Endothelial cell of umbilical vein (primary cell): ENCODE results near the gene SURF6. TPM values are rescaled to one million over a fixed set of nuclear protein-coding genes. Genes with fewer than 3 reads are reported as not detected.
"Not testable (repeated sequence)": the region's sequence is repeated elsewhere in the genome, so short reads cannot be mapped to it uniquely, and the experiment has no call there.

Source experiments
- BruUV-seq: library from RNA; stranded (reverse); fragments of 400-500 nt; replicated peaks from 2 replicates; lab custom pipeline; 2021; lab: Mats Ljungman, UMichigan
- CTCF ChIA-PET: fragments of 300-600, 350-600 bp; sonication (Branson Sonifier 250); formaldehyde crosslinking; loops from one replicate; lab custom pipeline; 2021; ENCODE audit warnings: antibody characterized with exemption, inconsistent platforms; lab: Charles Lee
- POLR2A ChIA-PET: fragments of 300-600, 350-600 bp; sonication (Branson Sonifier 250); formaldehyde crosslinking; loops from one replicate; lab custom pipeline; 2021; ENCODE audit warnings: antibody characterized with exemption, inconsistent platforms; lab: Charles Lee
- DNase-seq: peaks from one replicate; pipeline ENCODE4 v3.0.0-alpha.2; 2011; ENCODE audit warnings: low read depth, low spot score
- FAIRE-seq: peaks from 2 replicates; lab custom pipeline; 2011; peaks lifted over from hg19 to GRCh38; lab: Jason Lieb, UNC
- H2AFZ ChIP-seq: 2 replicates; pipeline ENCODE4 v1.6.0; 2012; ENCODE audit warnings: low read depth, low read length, control low read depth, inconsistent platforms
- H3K27ac ChIP-seq: 2 replicates; pipeline ENCODE4 v1.5.1; 2011; ENCODE audit warnings: low read depth, mild to moderate bottlenecking, control low read depth, low read length, moderate library complexity; ENCODE audit not compliant: insufficient read depth
- H3K27me3 ChIP-seq, 2 experiments: 2 replicates each; pipeline versions ENCODE4 v1.6.0 to v1.6.1; 2011; ENCODE audit warnings: low read length in 2 of 2, mixed read lengths in 1 of 2; ENCODE audit not compliant: control insufficient read depth in 2 of 2, insufficient read depth in 2 of 2
- H3K36me3 ChIP-seq, 2 experiments: 2 replicates in 1 of 2; 3 replicates in 1 of 2; pipeline ENCODE4 v1.5.1; 2011; ENCODE audit warnings: low read length in 2 of 2, mild to moderate bottlenecking in 1 of 2, moderate library complexity in 1 of 2; ENCODE audit not compliant: control insufficient read depth in 2 of 2, insufficient read depth in 2 of 2; ENCODE audit errors: extremely low read depth in 1 of 2
- H3K4me1 ChIP-seq: 3 replicates; pipeline ENCODE4 v1.5.1; 2011; ENCODE audit warnings: mild to moderate bottlenecking, low read length; ENCODE audit not compliant: control insufficient read depth, insufficient read depth; ENCODE audit errors: extremely low read depth
- H3K4me2 ChIP-seq: 2 replicates; pipeline ENCODE4 v1.6.1; 2011; ENCODE audit warnings: low read length, control low read depth, mixed read lengths; ENCODE audit not compliant: insufficient read depth
- H3K4me3 ChIP-seq, 3 experiments: fragments of 200-600 bp in 1 of 3; sonication (generic), shearing (Covaris generic) in 1 of 3; replicated peaks in 1 of 3; 2 replicates each; pipeline ENCODE4 v1.5.1; 2011 to 2016; ENCODE audit warnings: control low read depth in 3 of 3, low read length in 3 of 3, mild to moderate bottlenecking in 2 of 3, inconsistent platforms in 1 of 3, low read depth in 1 of 3, moderate library complexity in 1 of 3; ENCODE audit not compliant: insufficient read depth in 1 of 3
- H3K79me2 ChIP-seq: 2 replicates; pipeline ENCODE4 v1.6.0; 2012; ENCODE audit warnings: low read length, inconsistent platforms; ENCODE audit not compliant: control insufficient read depth, insufficient read depth
- H3K9ac ChIP-seq: replicated peaks from 2 replicates; pipeline ENCODE3; 2011; ENCODE audit warnings: low read length, control low read depth; ENCODE audit not compliant: insufficient read depth; ENCODE audit errors: extremely low read depth
- H3K9me1 ChIP-seq: replicated peaks from 3 replicates; pipeline ENCODE4 v1.6.0; 2011; ENCODE audit warnings: mild to moderate bottlenecking, low read length; ENCODE audit not compliant: control insufficient read depth, insufficient read depth; ENCODE audit errors: extremely low read depth
- H3K9me3 ChIP-seq: replicated peaks from 2 replicates; pipeline ENCODE4 v1.5.1; 2012; ENCODE audit warnings: low read length, inconsistent platforms; ENCODE audit not compliant: control insufficient read depth, insufficient read depth
- H4K20me1 ChIP-seq: replicated peaks from 2 replicates; pipeline ENCODE3; 2011; ENCODE audit warnings: mild to moderate bottlenecking, low read length; ENCODE audit not compliant: control insufficient read depth, insufficient read depth; ENCODE audit errors: extremely low read depth
- EZH2 ChIP-seq: IDR thresholded peaks from 2 replicates; pipeline ENCODE4 v1.6.1; 2012; ENCODE audit warnings: borderline replicate concordance, low read depth, mild to moderate bottlenecking, moderate library complexity, low read length, inconsistent platforms; ENCODE audit not compliant: severe bottlenecking
- FOS ChIP-seq: IDR thresholded peaks from 2 replicates; pipeline ENCODE4 v1.6.1; 2011; ENCODE audit warnings: mild to moderate bottlenecking, low read length, moderate library complexity, borderline replicate concordance; ENCODE audit not compliant: insufficient read depth
- GATA2 ChIP-seq: IDR thresholded peaks from 2 replicates; pipeline ENCODE4 v1.7.0; 2011; ENCODE audit warnings: low read depth, mild to moderate bottlenecking, moderate library complexity, mixed read lengths, low read length; ENCODE audit not compliant: insufficient read length, insufficient read depth
- JUN ChIP-seq: IDR thresholded peaks from 2 replicates; pipeline ENCODE4 v1.6.1; 2011; ENCODE audit warnings: borderline replicate concordance, low read depth; ENCODE audit not compliant: insufficient read length, insufficient read depth
- MYC ChIP-seq: IDR thresholded peaks from one replicate; pipeline ENCODE4 v1.6.1; 2011; ENCODE audit warnings: mild to moderate bottlenecking, low read depth, low read length
- POLR2A ChIP-seq: IDR thresholded peaks from 2 replicates; pipeline ENCODE4 v1.6.1; 2012; ENCODE audit warnings: low read depth, mild to moderate bottlenecking, control low read depth, low read length
- POLR2AphosphoS5 ChIP-seq: IDR thresholded peaks from 2 replicates; pipeline ENCODE4 v1.6.1; 2012; ENCODE audit warnings: low read depth, mild to moderate bottlenecking, control low read depth, low read length, moderate library complexity; ENCODE audit not compliant: insufficient read depth
- dilution Hi-C: fragments of 300-500 bp; cut with MboI; formaldehyde crosslinking; loops from one replicate; pipeline ENCODE4 v1.15.0; 2019; ENCODE audit warnings: low sequenced_read_pairs; ENCODE audit not compliant: extremely low pct_ligation_motif_present
- intact Hi-C: fragments of 100-400 bp; cut with micrococcal nuclease; formaldehyde crosslinking; loops from one replicate; pipeline ENCODE4 v1.10.0; 2022
- polyA plus RNA-seq, 4 experiments: library from polyadenylated mRNA; depleted of rRNA in 3 of 4; stranded (reverse) in 3 of 4; unstranded in 1 of 4; fragments of >200 nt; gene quantifications; 2 replicates each; pipeline versions ENCODE4 v1.2.1 to v1.2.3, GENCODE V29; 2011 to 2012; ENCODE audit warnings: missing spikeins in 1 of 4
- total RNA-seq: library from RNA; stranded (reverse); gene quantifications from 2 replicates; pipeline ENCODE4 v1.2.3, GENCODE V29; 2021
- TF ChIP-seq, protein P1 (sequence below), 2 donors: IDR thresholded peaks; 1 replicate in 1 of 2; 2 replicates in 1 of 2; pipeline ENCODE4 v1.5.1; 2011; ENCODE audit warnings: low read length in 2 of 2, mild to moderate bottlenecking in 2 of 2, moderate library complexity in 2 of 2, control low read depth in 1 of 2, inconsistent platforms in 1 of 2, low read depth in 1 of 2; ENCODE audit not compliant: insufficient read depth in 1 of 2; ENCODE audit errors: extremely low read depth in 1 of 2
- TF ChIP-seq, protein P2 (sequence below): IDR thresholded peaks from 2 replicates; pipeline ENCODE4 v1.6.1; 2011; ENCODE audit not compliant: insufficient read depth, insufficient read length

SURF6 gene
- total and polyA plus RNA-seq, 2 donors (not counting 3 experiments of a cell fraction or from before 2014, with no cell fraction given): 4.9 to 16.0 TPM

DNA sequence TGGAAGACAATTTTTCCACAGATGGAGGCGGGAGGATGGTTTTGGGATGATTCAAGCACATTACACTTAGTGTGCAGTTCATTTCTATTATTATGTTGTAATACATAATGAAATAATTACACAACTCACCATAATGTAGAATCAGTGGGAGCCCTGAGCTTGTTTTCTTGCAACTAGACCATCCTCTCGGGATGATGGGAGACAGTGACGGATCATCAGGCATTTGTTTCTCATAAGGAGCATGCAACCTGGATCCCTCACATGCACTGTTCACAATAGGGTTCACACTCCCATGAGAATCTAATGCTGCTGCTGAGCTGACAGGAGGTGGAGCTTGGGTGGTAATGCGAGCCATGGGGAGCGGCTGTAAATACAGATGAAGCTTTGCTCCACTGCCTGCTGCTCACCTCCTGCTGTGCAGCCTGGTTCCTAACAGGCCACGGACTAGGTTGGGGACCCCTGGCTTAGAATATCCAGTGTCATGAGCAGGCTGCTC, 41.8 kb upstream of the SURF6 start:
- intact Hi-C loops: loop anchor here (2.0 kb wide), 1 partner anchor 19 kb away; no protein-coding TSS in a partner anchor
- Histone ChIP-seq H3K9ac (no peak overlapping the region), H3K4me2 (no peak overlapping the region), H3K4me1 (peaks cover 10% of the 10 kb centered on the region), H2AFZ (no peak overlapping the region), H3K27me3 (no peaks in the 10 kb centered on the region), H3K79me2 (peaks cover 30% of the 10 kb centered on the region), H4K20me1 (peaks cover 2% of the 10 kb centered on the region), H3K4me3 (no peak overlapping the region), H3K36me3 (peaks cover 3% of the 10 kb centered on the region in 2 experiments), H3K27ac (no peak overlapping the region), H3K9me3 (no peaks in the 10 kb centered on the region), H3K9me1 (no peaks in the 10 kb centered on the region)
- CTCF ChIA-PET: interaction anchor here (0.9 to 3.2 kb wide), 4 partner anchors 17 to 109 kb away, joined by 3 to 10 read pairs (median 3); partner anchors contain the start of genes MED22 and RPL7A
- TF ChIP-seq POLR2A (no peak), FOS (no peak), GATA2 (no peak), POLR2AphosphoS5 (no peak), MYC (no peak), JUN (no peak), EZH2 (no peak)
- TF ChIP-seq, protein P1, sequence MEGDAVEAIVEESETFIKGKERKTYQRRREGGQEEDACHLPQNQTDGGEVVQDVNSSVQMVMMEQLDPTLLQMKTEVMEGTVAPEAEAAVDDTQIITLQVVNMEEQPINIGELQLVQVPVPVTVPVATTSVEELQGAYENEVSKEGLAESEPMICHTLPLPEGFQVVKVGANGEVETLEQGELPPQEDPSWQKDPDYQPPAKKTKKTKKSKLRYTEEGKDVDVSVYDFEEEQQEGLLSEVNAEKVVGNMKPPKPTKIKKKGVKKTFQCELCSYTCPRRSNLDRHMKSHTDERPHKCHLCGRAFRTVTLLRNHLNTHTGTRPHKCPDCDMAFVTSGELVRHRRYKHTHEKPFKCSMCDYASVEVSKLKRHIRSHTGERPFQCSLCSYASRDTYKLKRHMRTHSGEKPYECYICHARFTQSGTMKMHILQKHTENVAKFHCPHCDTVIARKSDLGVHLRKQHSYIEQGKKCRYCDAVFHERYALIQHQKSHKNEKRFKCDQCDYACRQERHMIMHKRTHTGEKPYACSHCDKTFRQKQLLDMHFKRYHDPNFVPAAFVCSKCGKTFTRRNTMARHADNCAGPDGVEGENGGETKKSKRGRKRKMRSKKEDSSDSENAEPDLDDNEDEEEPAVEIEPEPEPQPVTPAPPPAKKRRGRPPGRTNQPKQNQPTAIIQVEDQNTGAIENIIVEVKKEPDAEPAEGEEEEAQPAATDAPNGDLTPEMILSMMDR (IDR thresholded peaks at IDR 0.05; ENCODE audit: extremely low read depth in 1 of 2, insufficient read depth in 1 of 2, low read depth in 1 of 2, low read length in 2 of 2): no peak
- TF ChIP-seq, protein P2, sequence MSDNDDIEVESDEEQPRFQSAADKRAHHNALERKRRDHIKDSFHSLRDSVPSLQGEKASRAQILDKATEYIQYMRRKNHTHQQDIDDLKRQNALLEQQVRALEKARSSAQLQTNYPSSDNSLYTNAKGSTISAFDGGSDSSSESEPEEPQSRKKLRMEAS: no peak
- FAIRE-seq: no peak
- dilution Hi-C loops: no loop called here
- DNase-seq: no peak
- POLR2A ChIA-PET: interaction anchor here (1.8 kb wide), 1 partner anchor 30 kb away, joined by 10 read pairs; the partner anchor contains the start of genes MED22 and RPL7A
- BruUV-seq: no TSS peak

DNA sequence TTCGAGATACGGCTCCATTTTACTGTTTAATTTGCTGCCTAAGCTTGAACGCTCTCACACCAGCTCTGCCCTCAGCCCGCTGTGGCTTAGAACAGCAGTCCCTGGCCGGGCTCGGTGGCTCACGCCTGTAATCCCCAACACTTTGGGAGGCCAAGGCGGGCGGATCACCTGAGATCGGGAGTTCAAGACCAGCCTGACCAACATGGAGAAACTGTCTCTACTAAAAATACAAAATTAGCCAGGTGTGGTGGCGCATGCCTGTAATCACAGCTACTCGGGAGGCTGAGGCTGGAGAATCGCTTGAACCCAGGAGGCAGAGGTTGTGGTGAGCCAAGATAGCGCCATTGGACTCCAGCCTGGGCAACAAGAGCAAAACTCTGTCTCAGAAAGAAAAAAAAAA, 41.3 kb upstream of the SURF6 start:
- ChIA-PET CTCF (interaction anchor here (0.6 to 3.2 kb wide), 6 partner anchors 9 to 109 kb away, joined by 3 to 10 read pairs (median 3); partner anchors contain the start of genes MED22 and RPL7A), POLR2A (interaction anchor here (1.8 kb wide), 1 partner anchor 29 kb away, joined by 10 read pairs; the partner anchor contains the start of genes MED22 and RPL7A)
- H3K4me1 ChIP-seq: peaks cover 10% of the 10 kb centered on the region
- H4K20me1 ChIP-seq, BruUV-seq, H3K9ac ChIP-seq, H3K9me1 ChIP-seq, H3K4me2 ChIP-seq, H2AFZ ChIP-seq, dilution Hi-C loops, H3K4me3 ChIP-seq, H3K27ac ChIP-seq, FAIRE-seq, DNase-seq, H3K36me3 ChIP-seq, H3K9me3 ChIP-seq, H3K27me3 ChIP-seq: not testable (repeated sequence)
- H3K79me2 ChIP-seq: peaks cover 35% of the 10 kb centered on the region
- intact Hi-C loops: loop anchor here (2.0 kb wide), 1 partner anchor 20 kb away; no protein-coding TSS in a partner anchor
